ENCODE measurements around the gene OR51B5. TPM values are rescaled to one million over a fixed set of nuclear protein-coding genes. Genes with fewer than 3 reads are reported as not detected.
"Not testable (repeated sequence)": the region's sequence is repeated elsewhere in the genome, so short reads cannot be mapped to it uniquely, and the experiment has no call there.

OR51B5 gene
- total RNA-seq, 1 donor from 2014 or later: 0.21 TPM

DNA sequence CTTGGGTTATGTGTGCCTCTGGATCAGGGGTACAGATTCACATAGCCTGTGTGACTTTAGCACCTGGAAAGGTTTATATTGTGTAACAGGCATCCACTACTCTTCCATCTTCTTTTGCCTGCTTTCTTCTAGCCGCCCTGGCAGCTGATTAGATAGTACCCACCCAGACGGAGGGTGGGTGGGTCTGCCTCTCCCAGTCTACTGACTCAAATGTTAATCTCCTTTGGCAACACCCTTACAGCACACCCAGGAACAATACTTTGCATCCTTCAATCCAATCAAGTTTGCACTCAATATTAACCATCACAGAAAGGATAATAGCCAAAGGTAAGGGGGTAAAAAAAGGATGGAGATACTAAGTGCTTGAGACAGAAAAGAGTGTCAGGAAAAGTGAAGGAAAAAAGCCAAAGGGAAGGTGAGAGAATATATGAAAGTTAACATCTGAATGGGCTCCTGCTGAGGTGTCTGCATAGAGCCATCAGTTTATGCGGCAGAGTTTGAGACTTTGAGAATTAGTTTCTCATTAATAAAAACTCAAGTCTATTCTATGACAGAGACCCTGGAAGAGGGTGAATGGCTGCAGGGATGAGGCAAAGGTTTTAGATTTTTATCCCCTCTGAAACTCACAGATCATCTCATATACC lies 5.3 kb upstream of the OR51B5 start:
- Mint-ChIP-seq H3K9me3 (no peaks in the 10 kb centered on the region), H3K4me1 (no peaks in the 10 kb centered on the region), H3K27me3 (ENCODE audit: low read depth) (peaks cover 43% of the 10 kb centered on the region), H3K4me3 (no peak overlapping the region), H3K27ac (ENCODE audit: unreplicated experiment) (no peak overlapping the region), H3K36me3 (ENCODE audit: low read depth) (no peaks in the 10 kb centered on the region)
- TF ChIP-seq, protein P1, sequence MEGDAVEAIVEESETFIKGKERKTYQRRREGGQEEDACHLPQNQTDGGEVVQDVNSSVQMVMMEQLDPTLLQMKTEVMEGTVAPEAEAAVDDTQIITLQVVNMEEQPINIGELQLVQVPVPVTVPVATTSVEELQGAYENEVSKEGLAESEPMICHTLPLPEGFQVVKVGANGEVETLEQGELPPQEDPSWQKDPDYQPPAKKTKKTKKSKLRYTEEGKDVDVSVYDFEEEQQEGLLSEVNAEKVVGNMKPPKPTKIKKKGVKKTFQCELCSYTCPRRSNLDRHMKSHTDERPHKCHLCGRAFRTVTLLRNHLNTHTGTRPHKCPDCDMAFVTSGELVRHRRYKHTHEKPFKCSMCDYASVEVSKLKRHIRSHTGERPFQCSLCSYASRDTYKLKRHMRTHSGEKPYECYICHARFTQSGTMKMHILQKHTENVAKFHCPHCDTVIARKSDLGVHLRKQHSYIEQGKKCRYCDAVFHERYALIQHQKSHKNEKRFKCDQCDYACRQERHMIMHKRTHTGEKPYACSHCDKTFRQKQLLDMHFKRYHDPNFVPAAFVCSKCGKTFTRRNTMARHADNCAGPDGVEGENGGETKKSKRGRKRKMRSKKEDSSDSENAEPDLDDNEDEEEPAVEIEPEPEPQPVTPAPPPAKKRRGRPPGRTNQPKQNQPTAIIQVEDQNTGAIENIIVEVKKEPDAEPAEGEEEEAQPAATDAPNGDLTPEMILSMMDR (conservative IDR thresholded peaks at IDR 0.05): no peak
- no peak for DNase-seq (ENCODE audit: low read depth, low spot score)

DNA sequence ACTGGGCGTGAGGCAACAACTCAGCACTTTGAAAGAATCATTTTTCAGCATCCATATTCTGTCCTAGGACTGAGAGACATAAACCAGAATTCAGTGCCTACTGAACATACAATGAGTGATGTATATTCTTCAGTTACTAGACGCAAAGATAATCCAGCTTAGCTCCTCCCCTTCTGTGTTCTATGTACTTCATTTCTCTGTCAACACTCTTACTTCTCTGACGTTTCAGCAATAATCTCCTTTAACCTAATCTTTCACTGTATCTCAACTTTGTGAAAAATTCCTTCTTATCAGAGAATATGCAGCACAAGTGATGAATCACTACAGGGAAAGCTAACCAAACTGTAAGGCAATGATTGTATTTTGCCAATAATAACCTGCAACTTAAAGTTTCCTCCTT lies 2.5 kb upstream of the OR51B5 start:
- DNase-seq (ENCODE audit: low read depth, low spot score): no peak
- peaks cover 37% of the 10 kb centered on the region for H3K27me3 Mint-ChIP-seq (ENCODE audit: low read depth)
- TF ChIP-seq, protein P1 (conservative IDR thresholded peaks at IDR 0.05): no peak
- no peak overlapping the region for H3K27ac Mint-ChIP-seq (ENCODE audit: unreplicated experiment)
- no peaks in the 10 kb centered on the region for H3K9me3 Mint-ChIP-seq
- no peaks in the 10 kb centered on the region for H3K4me1 Mint-ChIP-seq
- no peak overlapping the region for H3K4me3 Mint-ChIP-seq
- no peaks in the 10 kb centered on the region for H3K36me3 Mint-ChIP-seq (ENCODE audit: low read depth)

DNA sequence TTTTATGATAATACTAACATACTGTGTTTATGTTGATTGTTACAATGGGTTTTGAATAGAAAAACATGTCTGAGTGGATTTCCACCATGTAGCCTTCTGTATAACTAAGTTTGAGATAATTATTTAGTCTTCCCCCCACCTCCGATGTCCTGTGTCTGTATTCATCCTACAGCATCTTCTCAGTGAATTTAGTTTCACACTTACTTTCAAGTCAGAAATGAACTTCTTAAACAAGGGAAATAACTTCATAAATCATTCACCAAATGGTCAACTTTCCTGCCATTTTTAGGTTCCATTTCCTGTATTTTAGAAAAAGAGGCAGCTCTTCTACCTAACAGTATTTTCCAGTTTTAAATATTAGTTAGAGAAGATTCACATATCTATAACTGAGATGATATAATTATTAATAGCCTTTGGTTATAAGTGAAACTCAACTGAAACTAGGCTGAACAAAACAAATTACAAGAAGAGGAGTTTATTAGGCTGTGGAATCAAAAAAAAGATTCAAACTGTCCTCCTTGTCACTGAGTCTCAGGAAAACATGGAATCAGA lies 3.5 kb downstream of the OR51B5 start:
- DNase-seq (ENCODE audit: low read depth, low spot score): no peak
- Mint-ChIP-seq H3K9me3 (no peaks in the 10 kb centered on the region), H3K4me3 (no peak overlapping the region), H3K36me3 (ENCODE audit: low read depth) (no peaks in the 10 kb centered on the region), H3K27me3 (ENCODE audit: low read depth) (no peaks in the 10 kb centered on the region), H3K4me1 (no peaks in the 10 kb centered on the region), H3K27ac (ENCODE audit: unreplicated experiment) (no peak overlapping the region)
- TF ChIP-seq, protein P1 (conservative IDR thresholded peaks at IDR 0.05): no peak

DNA sequence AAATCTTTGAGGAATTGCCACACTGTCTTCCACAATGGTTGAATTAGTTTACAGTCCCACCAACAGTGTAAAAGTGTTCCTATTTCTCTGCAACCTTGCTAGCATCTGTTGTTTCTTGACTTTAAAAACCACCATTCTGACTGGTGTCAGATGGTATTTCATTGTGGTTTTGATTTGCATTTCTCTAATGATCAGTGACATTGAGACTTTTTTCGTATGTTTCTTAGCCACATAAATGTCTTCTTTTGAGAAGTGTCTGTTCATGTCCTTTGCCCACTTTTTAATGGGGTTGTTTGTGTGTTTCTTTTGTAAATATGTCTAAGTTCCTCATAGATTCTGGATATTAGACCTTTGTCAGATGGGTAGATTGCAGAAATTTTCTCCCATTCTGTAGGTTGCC lies 6.1 kb downstream of the OR51B5 start:
- not testable (repeated sequence) for H3K4me3 Mint-ChIP-seq; H3K9me3 Mint-ChIP-seq; H3K4me1 Mint-ChIP-seq; H3K27me3 Mint-ChIP-seq (ENCODE audit: low read depth); DNase-seq (ENCODE audit: low read depth, low spot score); H3K36me3 Mint-ChIP-seq (ENCODE audit: low read depth); H3K27ac Mint-ChIP-seq (ENCODE audit: unreplicated experiment)

DNA sequence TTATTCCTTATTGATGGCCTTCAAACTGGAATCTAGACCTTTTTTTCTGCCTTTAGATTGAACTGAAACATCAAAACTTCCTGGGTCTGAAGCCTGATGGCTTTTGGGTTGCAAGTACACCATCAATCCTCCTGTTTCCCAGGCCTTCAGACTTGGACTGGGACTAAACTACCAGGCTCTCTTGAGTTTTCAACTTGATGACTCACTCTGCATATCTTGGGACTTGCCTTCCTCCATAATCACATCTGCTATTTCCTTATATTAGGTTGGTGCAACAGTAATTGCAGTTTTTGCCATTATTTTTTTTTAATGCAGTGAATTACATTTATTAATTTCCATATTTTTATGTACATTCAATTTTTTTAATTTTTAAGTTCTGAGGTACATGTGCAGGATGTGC lies 7.0 kb downstream of the OR51B5 start:
- Mint-ChIP-seq H3K4me1 (no peaks in the 10 kb centered on the region), H3K27me3 (ENCODE audit: low read depth) (no peaks in the 10 kb centered on the region), H3K4me3 (no peak overlapping the region), H3K27ac (ENCODE audit: unreplicated experiment) (no peak overlapping the region), H3K36me3 (ENCODE audit: low read depth) (no peaks in the 10 kb centered on the region), H3K9me3 (no peaks in the 10 kb centered on the region)
- no peak for DNase-seq (ENCODE audit: low read depth, low spot score)
- TF ChIP-seq, protein P1 (conservative IDR thresholded peaks at IDR 0.05): no peak

DNA sequence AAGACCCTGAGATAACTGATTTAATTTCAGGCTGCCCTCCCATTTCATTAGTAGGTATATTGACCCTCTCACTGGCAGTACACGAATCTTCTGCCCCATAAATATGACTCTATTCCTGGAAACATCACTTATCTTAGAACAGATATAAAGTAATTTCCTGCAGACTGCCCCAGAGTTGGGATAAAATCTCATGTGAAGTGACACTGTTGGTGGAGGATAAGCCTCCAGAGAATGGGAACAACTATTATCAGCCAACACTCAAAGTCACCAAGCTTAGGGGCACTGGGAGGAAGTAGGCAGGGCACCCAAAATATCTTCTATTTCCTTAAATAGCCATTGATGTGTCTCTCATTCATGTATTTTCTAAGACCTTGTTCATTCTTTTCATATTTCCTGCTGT lies 8.2 kb downstream of the OR51B5 start:
- DNase-seq (ENCODE audit: low read depth, low spot score): no peak
- Mint-ChIP-seq H3K4me1 (no peaks in the 10 kb centered on the region), H3K27ac (ENCODE audit: unreplicated experiment) (no peak overlapping the region), H3K9me3 (no peaks in the 10 kb centered on the region), H3K36me3 (ENCODE audit: low read depth) (no peaks in the 10 kb centered on the region), H3K27me3 (ENCODE audit: low read depth) (no peaks in the 10 kb centered on the region), H3K4me3 (no peak overlapping the region)
- TF ChIP-seq, protein P1 (conservative IDR thresholded peaks at IDR 0.05): no peak
